ENCODE measurements around the gene APBB1.

Gene APBB1

DNA sequence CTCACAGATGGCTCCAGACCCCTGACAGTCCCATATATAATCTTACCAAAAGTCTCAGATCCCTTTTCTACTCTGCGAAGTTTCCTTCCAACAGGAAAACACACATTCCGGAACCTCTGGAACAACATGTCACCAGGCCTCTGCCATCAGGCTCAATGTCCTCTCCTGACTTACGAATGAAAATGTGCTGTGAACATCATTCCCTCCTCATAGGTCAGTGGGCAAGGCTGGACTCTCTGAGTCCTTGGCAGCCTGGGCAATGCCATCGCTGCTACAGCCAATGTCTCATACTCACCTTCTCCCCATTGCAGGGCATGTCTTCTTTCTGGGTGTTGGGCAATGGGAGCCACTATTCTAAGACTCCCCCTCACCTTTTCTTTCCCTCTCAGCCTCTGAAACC lies 23.5 kb upstream of the APBB1 start:
- TF ChIP-seq POLR2A (IDR thresholded peaks at IDR 0.05; ENCODE audit: extremely low read depth, insufficient read length) (no peak), MYC (IDR thresholded peaks at IDR 0.05; ENCODE audit: low read depth, low read length) (no peak)
- TF ChIP-seq, protein P1, sequence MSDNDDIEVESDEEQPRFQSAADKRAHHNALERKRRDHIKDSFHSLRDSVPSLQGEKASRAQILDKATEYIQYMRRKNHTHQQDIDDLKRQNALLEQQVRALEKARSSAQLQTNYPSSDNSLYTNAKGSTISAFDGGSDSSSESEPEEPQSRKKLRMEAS (IDR thresholded peaks at IDR 0.05; ENCODE audit: low read depth, low read length) = no peak
- TF ChIP-seq, protein P2, sequence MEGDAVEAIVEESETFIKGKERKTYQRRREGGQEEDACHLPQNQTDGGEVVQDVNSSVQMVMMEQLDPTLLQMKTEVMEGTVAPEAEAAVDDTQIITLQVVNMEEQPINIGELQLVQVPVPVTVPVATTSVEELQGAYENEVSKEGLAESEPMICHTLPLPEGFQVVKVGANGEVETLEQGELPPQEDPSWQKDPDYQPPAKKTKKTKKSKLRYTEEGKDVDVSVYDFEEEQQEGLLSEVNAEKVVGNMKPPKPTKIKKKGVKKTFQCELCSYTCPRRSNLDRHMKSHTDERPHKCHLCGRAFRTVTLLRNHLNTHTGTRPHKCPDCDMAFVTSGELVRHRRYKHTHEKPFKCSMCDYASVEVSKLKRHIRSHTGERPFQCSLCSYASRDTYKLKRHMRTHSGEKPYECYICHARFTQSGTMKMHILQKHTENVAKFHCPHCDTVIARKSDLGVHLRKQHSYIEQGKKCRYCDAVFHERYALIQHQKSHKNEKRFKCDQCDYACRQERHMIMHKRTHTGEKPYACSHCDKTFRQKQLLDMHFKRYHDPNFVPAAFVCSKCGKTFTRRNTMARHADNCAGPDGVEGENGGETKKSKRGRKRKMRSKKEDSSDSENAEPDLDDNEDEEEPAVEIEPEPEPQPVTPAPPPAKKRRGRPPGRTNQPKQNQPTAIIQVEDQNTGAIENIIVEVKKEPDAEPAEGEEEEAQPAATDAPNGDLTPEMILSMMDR (IDR thresholded peaks at IDR 0.05; ENCODE audit: low read depth, low read length) = no peak
- no peak for DNase-seq (ENCODE audit: low read depth)
- H3K4me3 ChIP-seq (ENCODE audit: low read depth, low read length) = no peak overlapping the region

DNA sequence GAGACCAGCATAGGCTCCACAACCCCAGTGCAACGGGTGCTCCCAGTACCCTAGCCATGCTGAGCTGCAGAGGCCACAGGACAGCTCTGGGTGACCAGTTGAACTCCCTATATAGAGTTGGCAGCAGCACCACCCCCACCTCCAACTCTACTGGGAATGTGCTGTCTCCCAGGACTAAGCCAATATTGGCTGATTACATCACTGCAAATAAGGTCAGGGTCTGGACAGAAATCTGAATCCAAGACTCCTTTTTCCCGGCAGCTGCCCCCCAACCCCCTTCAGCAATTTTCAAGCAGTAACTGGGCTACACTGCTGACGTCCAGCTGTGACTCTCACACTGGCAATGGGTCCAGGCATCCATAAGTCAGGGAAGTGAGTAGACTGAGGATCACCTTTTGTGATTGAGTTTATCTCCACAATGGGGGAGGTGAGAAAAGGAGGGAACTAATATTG lies 22.0 kb upstream of the APBB1 start, which contains the start of gene HPX:
Gene HPX (minus strand): TSS at position 82 of the 453 bp plus-strand sequence. CDS start 24 bp downstream, at position 58.
- TF ChIP-seq, protein P1 (IDR thresholded peaks at IDR 0.05; ENCODE audit: low read depth, low read length) = no peak
- TF ChIP-seq POLR2A (IDR thresholded peaks at IDR 0.05; ENCODE audit: extremely low read depth, insufficient read length) (no peak), MYC (IDR thresholded peaks at IDR 0.05; ENCODE audit: low read depth, low read length) (no peak)
- TF ChIP-seq, protein P2 (IDR thresholded peaks at IDR 0.05; ENCODE audit: low read depth, low read length) = no peak
- no peak within 1 kb of the TSS for H3K4me3 ChIP-seq (ENCODE audit: low read depth, low read length)
- DNase-seq (ENCODE audit: low read depth) = no peak

DNA sequence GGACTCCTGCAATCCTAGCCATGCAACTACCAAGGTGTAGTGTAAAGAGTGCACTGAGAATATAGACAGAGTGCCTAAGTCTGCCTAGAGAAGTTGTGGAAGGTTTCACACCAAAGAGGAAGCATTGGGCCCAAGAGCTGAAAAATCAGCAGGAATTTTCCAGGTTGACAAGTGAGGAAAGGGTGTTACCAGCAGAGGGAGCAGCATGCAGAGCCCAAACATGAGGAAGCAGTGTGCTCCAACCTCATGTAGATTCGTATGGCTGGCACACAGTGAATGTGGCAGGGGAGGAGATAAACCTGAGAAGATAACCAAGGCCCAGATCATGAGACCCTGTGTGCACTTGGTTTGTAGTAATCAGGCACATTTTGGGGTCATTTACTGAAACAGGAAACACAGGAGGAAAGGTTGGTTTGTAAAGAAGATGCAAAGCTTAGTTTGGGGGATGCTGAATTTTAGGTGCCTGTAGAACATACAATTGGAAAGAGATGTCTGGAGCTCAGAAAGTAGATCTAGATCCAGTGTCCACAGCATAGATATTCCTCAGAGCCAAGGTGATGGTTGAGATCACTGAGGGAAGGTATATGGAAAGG lies 20.2 kb upstream of the APBB1 start:
- TF ChIP-seq, protein P2 (IDR thresholded peaks at IDR 0.05; ENCODE audit: low read depth, low read length) = peak; percentile 87
- TF ChIP-seq, protein P1 (IDR thresholded peaks at IDR 0.05; ENCODE audit: low read depth, low read length) = peak; percentile 83
- TF ChIP-seq MYC (IDR thresholded peaks at IDR 0.05; ENCODE audit: low read depth, low read length) = peak; percentile 86
- TF ChIP-seq POLR2A (IDR thresholded peaks at IDR 0.05; ENCODE audit: extremely low read depth, insufficient read length) = no peak
- no peak overlapping the region for H3K4me3 ChIP-seq (ENCODE audit: low read depth, low read length)
- DNase-seq (ENCODE audit: low read depth) = peak; percentile 74

DNA sequence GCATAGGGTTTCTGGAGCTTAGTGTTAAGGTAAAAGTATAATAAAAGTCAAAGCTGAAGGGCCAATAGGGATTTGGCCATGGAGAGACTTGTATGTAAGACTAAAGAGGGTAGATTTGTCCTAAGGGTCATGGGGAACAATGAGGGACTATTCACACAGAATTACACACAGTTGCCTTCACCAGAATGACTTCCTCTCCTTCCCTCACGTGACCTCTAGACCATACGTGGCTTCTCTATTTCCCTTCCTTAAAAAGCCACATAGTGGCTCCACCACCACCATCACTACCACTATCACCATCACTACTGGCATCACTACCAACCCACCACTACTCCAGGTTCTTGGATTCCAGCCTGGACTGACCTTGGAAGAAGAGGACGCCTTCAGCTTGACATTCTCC lies 19.1 kb upstream of the APBB1 start:
- peak; percentile 33 for DNase-seq (ENCODE audit: low read depth)
- no peak overlapping the region for H3K4me3 ChIP-seq (ENCODE audit: low read depth, low read length)
- TF ChIP-seq, protein P1 (IDR thresholded peaks at IDR 0.05; ENCODE audit: low read depth, low read length) = peak; percentile 78
- no peak for TF ChIP-seq POLR2A (IDR thresholded peaks at IDR 0.05; ENCODE audit: extremely low read depth, insufficient read length)
- TF ChIP-seq, protein P2 (IDR thresholded peaks at IDR 0.05; ENCODE audit: low read depth, low read length) = no peak

DNA sequence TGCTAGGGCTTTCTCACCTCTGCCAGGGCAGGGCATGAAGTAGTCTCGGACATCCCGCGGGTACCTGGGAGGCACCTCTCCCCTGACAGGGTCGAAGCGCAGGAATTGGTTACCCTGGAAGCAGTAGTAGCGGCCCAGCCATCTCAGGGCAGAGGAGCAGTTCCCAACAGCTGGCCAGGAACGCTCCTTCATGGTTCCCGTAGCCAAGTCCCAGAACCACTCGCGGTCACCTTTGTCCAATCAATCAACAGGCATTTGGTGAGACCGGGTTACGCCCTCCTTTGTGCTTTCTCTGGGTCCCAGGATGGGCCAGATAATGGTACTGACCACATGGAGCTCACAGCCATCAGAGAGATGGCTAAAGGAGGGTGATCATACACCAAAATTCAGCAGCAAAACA lies 18.5 kb upstream of the APBB1 start:
- TF ChIP-seq POLR2A (IDR thresholded peaks at IDR 0.05; ENCODE audit: extremely low read depth, insufficient read length) (no peak), MYC (IDR thresholded peaks at IDR 0.05; ENCODE audit: low read depth, low read length) (no peak)
- TF ChIP-seq, protein P1 (IDR thresholded peaks at IDR 0.05; ENCODE audit: low read depth, low read length) = no peak
- TF ChIP-seq, protein P2 (IDR thresholded peaks at IDR 0.05; ENCODE audit: low read depth, low read length) = no peak
- no peak for DNase-seq (ENCODE audit: low read depth)
- H3K4me3 ChIP-seq (ENCODE audit: low read depth, low read length) = no peak overlapping the region

Measured in NB4 (cell line).